ENCODE data around the gene KCNA3.

KCNA3 gene

GRCh38 chr1:110639724-110640386 lies 34.9 kb downstream of the KCNA3 start:
- DNase-seq (ENCODE audit: low read depth in 1 of 2, low spot score in 1 of 2): no peak

GRCh38 chr1:110638556-110638955 lies 36.2 kb downstream of the KCNA3 start:
- no peak for DNase-seq (ENCODE audit: low read depth in 1 of 2, low spot score in 1 of 2)

GRCh38 chr1:110638058-110638457 lies 36.7 kb downstream of the KCNA3 start:
- no peak for DNase-seq (ENCODE audit: low read depth in 1 of 2, low spot score in 1 of 2)

DNA sequence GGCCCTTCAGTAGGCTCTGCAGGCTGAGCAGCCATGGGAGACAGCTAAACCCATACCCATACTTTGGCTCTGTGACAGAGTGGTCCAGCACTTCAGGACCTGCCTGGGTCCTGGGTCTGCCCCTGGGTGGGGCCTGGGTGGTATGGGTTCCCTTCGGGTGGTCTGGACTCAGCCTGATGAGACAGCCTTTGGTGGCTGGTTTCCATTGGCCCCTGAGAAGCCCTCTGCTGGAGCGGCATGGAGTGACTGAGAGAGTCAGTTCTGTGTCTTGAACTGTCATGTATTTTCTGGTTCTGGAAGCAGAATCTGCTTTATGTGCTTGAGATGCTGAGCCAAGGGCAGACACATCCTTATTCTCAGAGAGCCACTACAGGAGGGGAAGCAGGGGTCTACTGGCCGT lies 37.3 kb downstream of the KCNA3 start:
- no peak for DNase-seq (ENCODE audit: low read depth in 1 of 2, low spot score in 1 of 2)

DNA sequence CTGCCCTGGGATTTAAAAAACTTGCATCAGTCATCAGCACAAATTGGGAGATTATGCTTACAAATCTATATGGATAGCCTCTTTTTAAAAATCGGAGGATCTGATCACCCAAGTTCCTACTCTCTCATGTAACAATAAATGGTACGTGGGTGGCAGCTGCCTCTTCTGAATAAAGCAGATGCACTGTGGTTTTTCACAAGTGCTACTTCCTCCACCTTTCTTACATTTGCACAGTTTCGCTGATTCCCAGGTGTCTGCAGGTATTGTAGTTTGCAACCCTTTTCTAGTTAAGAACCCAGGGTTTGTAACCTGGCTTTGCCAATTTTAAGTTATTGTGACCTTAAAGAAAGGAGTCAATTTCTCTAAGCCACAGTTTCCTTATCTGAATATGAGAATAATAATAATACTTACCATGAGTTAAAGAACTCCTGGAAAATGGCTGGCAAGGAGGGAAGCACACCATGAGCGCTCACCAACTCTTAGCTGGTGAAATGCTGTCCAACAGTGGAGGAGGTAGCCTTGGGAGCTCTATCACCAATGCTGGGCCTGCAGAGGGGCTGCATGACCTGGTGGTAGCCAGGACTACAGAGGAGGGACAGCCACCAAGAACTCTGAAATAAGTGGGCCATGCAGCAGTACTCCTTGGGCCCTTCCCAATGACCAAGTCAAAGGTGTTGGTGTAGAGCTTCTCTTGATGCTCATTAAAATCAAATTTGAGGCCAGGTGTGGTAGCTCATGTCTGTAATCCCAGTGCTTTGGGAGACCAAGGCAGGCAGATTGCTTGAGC lies 38.4 kb downstream of the KCNA3 start:
- no peak for DNase-seq (ENCODE audit: low read depth in 1 of 2, low spot score in 1 of 2)

DNA sequence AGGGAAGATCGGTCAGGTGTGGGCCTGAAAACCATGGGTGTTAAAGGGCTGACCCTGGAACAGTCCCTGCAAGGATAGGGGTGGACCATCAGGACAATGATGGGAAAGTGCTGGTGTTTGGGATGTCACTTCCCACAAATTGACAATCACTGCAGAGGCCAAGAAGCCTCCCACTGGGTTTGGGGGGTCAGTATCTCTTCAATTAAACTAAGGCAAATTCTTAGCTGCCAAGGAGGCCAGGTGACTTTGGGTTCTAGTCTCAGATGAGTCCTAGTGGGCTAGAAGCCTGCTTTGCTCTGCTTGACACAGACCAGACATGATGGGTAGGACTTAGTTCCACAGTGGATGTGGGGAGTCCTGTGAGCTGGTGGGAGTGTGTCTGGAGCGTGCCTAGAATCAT lies 39.3 kb downstream of the KCNA3 start:
- no peak for DNase-seq (ENCODE audit: low read depth in 1 of 2, low spot score in 1 of 2)

DNA sequence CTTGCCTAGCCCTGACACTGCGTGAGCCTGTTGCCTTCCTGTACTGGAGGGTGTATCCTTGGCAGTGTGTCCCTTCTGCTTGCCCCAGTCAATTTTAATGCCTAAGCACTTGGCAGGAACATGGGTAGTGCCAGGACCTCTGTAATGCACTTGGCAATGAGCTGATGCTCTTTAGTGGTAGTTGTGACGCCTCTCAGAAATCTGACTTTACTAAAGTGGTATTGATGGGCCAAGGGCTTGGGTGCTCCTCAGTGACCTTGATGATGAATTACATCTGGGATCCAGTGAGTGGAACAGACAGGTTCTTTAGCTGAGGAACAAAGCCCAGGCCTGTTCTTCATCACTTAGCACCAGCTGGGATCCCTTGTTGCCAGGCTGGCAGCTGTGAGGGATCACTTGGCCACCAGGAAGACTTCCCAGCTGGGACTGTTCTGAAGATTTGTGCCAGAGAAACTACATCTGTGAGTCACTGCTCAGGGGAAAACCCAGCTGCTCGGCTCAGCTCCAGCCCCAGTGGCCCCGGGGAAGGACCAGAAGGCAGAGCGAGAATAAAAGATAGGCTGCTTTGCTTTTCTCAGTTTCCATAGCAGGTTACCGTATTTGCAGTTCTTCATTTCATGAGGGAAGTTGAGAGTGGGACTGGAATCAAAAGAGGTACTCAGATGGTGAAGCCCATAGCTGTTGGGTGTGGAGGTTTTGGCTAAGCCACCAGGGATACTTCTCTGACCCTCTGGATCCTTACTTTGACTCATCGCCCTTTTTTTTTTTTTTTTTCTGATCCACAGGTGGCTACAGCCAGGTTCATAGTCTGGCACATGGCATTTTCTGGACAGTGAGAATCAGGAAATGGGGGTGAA lies 40.1 kb downstream of the KCNA3 start:
- peak; percentile 23 to 59 for DNase-seq (ENCODE audit: low read depth in 1 of 2, low spot score in 1 of 2)

DNA sequence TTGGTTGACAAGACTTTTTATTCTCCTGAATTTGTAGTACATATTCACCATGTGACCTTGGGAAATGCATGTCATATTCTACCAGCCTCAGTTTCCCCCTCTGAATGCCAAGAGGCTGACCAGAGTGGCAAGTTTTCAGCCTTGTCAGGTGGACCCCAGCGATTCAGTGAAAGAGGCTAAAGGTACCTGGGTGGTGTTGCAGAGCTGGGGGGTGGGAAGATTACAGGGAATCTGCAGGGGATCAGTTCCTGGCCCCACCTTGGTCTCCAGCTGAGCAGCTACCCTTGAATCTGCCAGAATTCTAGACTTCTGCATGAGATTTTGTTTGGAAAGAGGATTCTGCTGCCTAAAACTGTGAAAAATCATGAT lies 40.7 kb downstream of the KCNA3 start:
- no peak for DNase-seq (ENCODE audit: low read depth in 1 of 2, low spot score in 1 of 2)

GRCh38 chr1:110633646-110634030 lies 41.1 kb downstream of the KCNA3 start:
- DNase-seq (ENCODE audit: low read depth in 1 of 2, low spot score in 1 of 2): no peak

DNA sequence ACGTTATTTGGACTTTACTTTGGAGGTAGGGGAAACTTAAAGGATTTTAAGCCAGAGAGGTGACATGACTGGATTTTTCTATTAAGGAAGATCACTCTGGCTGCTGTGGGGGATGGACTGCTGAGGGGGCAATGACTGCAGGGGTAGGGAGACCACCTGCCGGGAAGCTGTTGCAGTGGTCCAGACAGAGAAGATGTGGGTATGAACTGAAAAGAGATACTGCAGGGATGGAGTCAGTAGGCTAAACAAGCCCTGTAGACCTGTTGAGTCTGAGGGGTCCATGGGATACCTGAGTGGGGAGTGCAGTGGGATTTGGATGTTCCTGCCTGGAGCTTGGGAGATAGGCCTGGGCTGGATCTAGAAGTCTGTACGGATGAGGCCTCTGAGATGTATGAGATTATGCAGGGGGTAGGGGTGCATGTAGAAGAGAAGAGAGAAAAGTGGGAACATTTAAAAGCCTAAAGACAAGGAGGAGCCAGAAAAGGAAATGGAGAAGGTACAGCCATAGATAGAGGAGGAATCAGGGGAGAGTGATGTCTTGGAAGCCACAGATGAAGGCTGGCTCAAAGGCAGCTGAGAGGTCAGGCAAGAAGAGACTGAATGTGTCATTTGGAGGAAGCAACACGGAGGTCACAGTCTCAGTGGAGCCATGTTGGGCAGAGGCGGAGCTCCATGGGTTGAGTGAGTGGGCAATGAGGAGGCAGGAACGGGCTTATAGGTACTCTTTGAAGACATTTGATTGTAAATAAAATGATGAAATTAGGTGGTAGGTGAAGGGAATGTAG lies 42.7 kb downstream of the KCNA3 start:
- DNase-seq (ENCODE audit: low read depth in 1 of 2, low spot score in 1 of 2): no peak

DNA sequence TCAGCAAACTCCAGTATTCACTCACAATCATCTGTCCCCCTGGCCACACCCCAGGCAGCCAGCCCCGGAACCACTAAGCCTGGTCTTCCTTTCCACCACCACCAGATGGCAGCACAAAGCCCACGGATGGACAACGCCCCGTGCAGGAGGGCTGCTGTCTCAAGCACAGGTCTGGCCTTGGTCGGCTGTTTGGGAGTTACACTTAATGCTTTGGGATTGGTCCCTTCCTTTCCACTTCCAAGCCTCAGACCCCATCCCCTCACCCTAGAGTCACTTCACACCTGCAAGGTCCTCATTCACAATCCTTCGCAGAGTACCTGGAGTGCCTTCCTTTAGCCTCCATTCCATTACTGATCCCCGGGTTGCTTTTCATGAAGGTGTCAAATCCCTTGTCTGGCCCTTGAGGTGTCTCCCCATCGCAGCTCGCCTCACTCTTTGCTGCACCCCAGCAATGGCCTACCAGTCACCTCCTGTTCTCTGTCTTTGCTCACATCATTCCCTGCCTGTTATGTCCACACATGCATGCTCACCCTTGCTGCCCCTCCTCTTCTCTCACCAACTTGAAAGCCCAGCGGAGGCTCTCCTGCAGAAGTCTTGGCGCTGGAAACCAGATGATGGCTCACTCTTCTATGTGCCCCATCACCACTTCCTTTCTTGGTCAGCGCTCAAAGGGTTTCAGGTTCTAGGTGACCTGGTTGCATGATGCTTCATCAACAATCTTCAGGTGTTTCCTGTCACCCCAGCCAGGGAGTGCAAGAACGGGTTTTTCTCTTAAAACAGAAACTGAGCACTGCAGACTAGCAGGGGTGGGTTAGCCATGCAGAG lies 43.7 kb downstream of the KCNA3 start:
- DNase-seq (ENCODE audit: low read depth in 1 of 2, low spot score in 1 of 2): peak; percentile 66 to 76

GRCh38 chr1:110628323-110629105 lies 46.2 kb downstream of the KCNA3 start:
- no peak for DNase-seq (ENCODE audit: low read depth in 1 of 2, low spot score in 1 of 2)

DNA sequence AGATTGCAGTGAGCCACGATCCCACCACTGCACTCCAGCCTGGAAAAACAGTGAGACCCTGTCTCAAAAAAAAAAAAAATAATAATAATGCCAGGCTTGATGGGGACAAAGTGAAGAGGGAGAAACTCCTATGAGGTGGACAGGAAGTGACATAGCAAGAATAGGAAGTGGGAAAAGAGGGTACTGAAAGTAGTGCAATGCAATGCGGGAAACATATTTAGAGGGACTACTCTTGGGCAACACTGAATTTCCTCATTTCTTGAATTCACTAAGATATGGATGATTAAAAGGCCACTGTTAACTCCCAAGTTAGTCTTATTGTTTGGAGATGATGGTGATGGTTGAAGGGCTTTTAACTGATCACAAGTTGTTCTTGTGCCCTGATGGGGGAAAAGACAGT lies 47.0 kb downstream of the KCNA3 start:
- DNase-seq (ENCODE audit: low read depth in 1 of 2, low spot score in 1 of 2): no peak

- DNase-seq (ENCODE audit: low read depth in 1 of 2, low spot score in 1 of 2): no peak
Measured at GRCh38 chr1:110626889-110627288, 47.9 kb downstream of the KCNA3 start.

Measured in stimulated activated CD4-positive, alpha-beta T cell treated with anti-CD3 and anti-CD28 coated beads, Interleukin-15, amount 100 ng/mL, for 1 hour (primary cell).